NB4 (cell line): ENCODE results near the gene SYTL3.

Experiments used
- DNase-seq: peaks from one replicate; pipeline ENCODE4 v3.0.0; 2010; ENCODE audit warnings: low read depth
- H3K4me3 ChIP-seq: one replicate; pipeline ENCODE4 v1.5.1; 2011; ENCODE audit warnings: mild to moderate bottlenecking, low read depth, low read length, moderate library complexity
- CTCF ChIP-seq: IDR thresholded peaks from one replicate; pipeline ENCODE4 v1.5.1; 2012; ENCODE audit warnings: low read depth, low read length
- MAX ChIP-seq: IDR thresholded peaks from 2 replicates; pipeline ENCODE4 v1.6.1; 2011; ENCODE audit warnings: low read depth, low read length
- MYC ChIP-seq: IDR thresholded peaks from 2 replicates; pipeline ENCODE4 v1.6.1; 2011; ENCODE audit warnings: low read depth, low read length
- POLR2A ChIP-seq: IDR thresholded peaks from 2 replicates; pipeline ENCODE4 v1.6.1; 2011; ENCODE audit warnings: mild to moderate bottlenecking; ENCODE audit not compliant: insufficient read length; ENCODE audit errors: extremely low read depth

SYTL3 gene

GRCh38 chr6:158703111-158703836 is 53.4 kb downstream of the SYTL3 start:
- no peak for DNase-seq
- TF ChIP-seq MYC (no peak), MAX (no peak), CTCF (no peak), POLR2A (no peak)
- H3K4me3 ChIP-seq = no peak overlapping the region

- TF ChIP-seq MYC (peak; percentile 24; the same call in 1 of the 2 replicates), POLR2A (no peak), CTCF (peak; percentile 97), MAX (peak; percentile 80)
- H3K4me3 ChIP-seq = peak overlapping the region; percentile 13
- DNase-seq = peak; percentile 85
These were observed 54.3 kb downstream of the SYTL3 start for GRCh38 chr6:158703837-158704822.

- no peak overlapping the region for H3K4me3 ChIP-seq
- no peak for DNase-seq
- no peak for TF ChIP-seq MYC
- no peak for TF ChIP-seq CTCF
- TF ChIP-seq POLR2A = no peak
- TF ChIP-seq MAX = no peak
These were observed 55.7 kb downstream of the SYTL3 start for GRCh38 chr6:158705386-158706126.

GRCh38 chr6:158706369-158706982 is 56.6 kb downstream of the SYTL3 start:
- TF ChIP-seq CTCF (peak; percentile 65), MYC (no peak)
- DNase-seq = peak; percentile 45

GRCh38 chr6:158707120-158707820 is 57.4 kb downstream of the SYTL3 start:
- DNase-seq = no peak
- TF ChIP-seq MAX (no peak), POLR2A (no peak), MYC (no peak), CTCF (no peak)
- H3K4me3 ChIP-seq = no peak overlapping the region

More at GRCh38 chr6:158706369-158706982, 56.6 kb downstream of the SYTL3 start:
- no peak overlapping the region for H3K4me3 ChIP-seq
